Neural cell (in vitro differentiated cells): Measurements from ENCODE around the gene GMPS. TPM values are rescaled to one million over a fixed set of nuclear protein-coding genes. Genes with fewer than 3 reads are reported as not detected.
"Not testable (repeated sequence)": the region's sequence is repeated elsewhere in the genome, so short reads cannot be mapped to it uniquely, and the experiment has no call there.

Experiments
- H2AFZ ChIP-seq: fragments of 200-600, 300-800 bp; sonication (generic), shearing (Covaris generic); 2 replicates; pipeline ENCODE4 v1.6.0; 2014; ENCODE audit warnings: low read depth, mild to moderate bottlenecking, antibody characterized with exemption, low read length, moderate library complexity
- H3F3A ChIP-seq: fragments of 200-600 bp; shearing (Covaris generic); 2 replicates; pipeline ENCODE4 v1.6.1; 2016; ENCODE audit warnings: mild to moderate bottlenecking, moderate library complexity, mixed read lengths, antibody characterized with exemption, low read length; ENCODE audit not compliant: insufficient read depth, poor library complexity, severe bottlenecking
- H3K27ac ChIP-seq: fragments of 200-600, 300-800 bp; sonication (generic), shearing (Covaris generic); 2 replicates; pipeline ENCODE4 v1.5.1; 2014; ENCODE audit warnings: mild to moderate bottlenecking, low read length, moderate library complexity
- H3K27me3 ChIP-seq: fragments of 300-800, 200-600 bp; sonication (generic), shearing (Covaris generic); 2 replicates; pipeline ENCODE4 v1.6.0; 2014; ENCODE audit warnings: mild to moderate bottlenecking, low read depth, low read length, moderate library complexity; ENCODE audit not compliant: insufficient read depth
- H3K36me3 ChIP-seq: fragments of 300-800, 200-600 bp; sonication (generic), shearing (Covaris generic); 2 replicates; pipeline ENCODE4 v1.5.1; 2014; ENCODE audit warnings: mild to moderate bottlenecking, antibody characterized with exemption, low read length, moderate library complexity; ENCODE audit not compliant: insufficient read depth
- H3K4me2 ChIP-seq: fragments of 300-800, 200-600 bp; sonication (generic), shearing (Covaris generic); 2 replicates; pipeline ENCODE4 v1.6.0; 2014; ENCODE audit warnings: mild to moderate bottlenecking, low read length
- H3K4me3 ChIP-seq: fragments of 300-800, 200-600 bp; sonication (generic), shearing (Covaris generic); 2 replicates; pipeline ENCODE4 v1.5.1; 2014; ENCODE audit warnings: mild to moderate bottlenecking, low read length, moderate library complexity
- H3K79me2 ChIP-seq: fragments of 200-600 bp; shearing (Covaris generic); replicated peaks from 2 replicates; pipeline ENCODE4 v1.6.0; 2014; ENCODE audit warnings: mild to moderate bottlenecking, low read length, moderate library complexity; ENCODE audit not compliant: insufficient read depth
- H3K9ac ChIP-seq: fragments of 300-800, 200-600 bp; sonication (generic), shearing (Covaris generic); 2 replicates; pipeline ENCODE4 v1.6.1; 2016; ENCODE audit warnings: mild to moderate bottlenecking, low read length, mixed read lengths
- H3K9me2 ChIP-seq: fragments of 200-600 bp; shearing (Covaris generic); 2 replicates; pipeline ENCODE4 v1.6.1; 2016; ENCODE audit warnings: mild to moderate bottlenecking, low read length, mixed read lengths; ENCODE audit not compliant: insufficient read depth
- H3K9me3 ChIP-seq: fragments of 200-600, 300-800 bp; sonication (generic), shearing (Covaris generic); 2 replicates; pipeline ENCODE4 v1.6.1; 2016; ENCODE audit warnings: mild to moderate bottlenecking, mixed run types, low read length, moderate library complexity, mixed read lengths
- H4K20me1 ChIP-seq: fragments of 200-600 bp; shearing (Covaris generic); 2 replicates; pipeline ENCODE4 v1.6.1; 2016; ENCODE audit warnings: mild to moderate bottlenecking, mixed run types; ENCODE audit not compliant: insufficient read depth
- CTCF ChIP-seq: fragments of 450-650 bp; IDR thresholded peaks from 2 replicates; pipeline ENCODE4 v1.5.1; 2014; ENCODE audit warnings: antibody characterized with exemption, mild to moderate bottlenecking, moderate library complexity; ENCODE audit not compliant: poor library complexity, severe bottlenecking
- EP300 ChIP-seq: fragments of 450-650 bp; conservative IDR thresholded peaks from 2 replicates; pipeline ENCODE4 v1.6.1; 2014; ENCODE audit warnings: antibody characterized with exemption, mild to moderate bottlenecking, moderate library complexity; ENCODE audit not compliant: poor library complexity, severe bottlenecking
- EZH2 ChIP-seq: fragments of 200-600, 300-800 bp; shearing (Covaris generic), sonication (generic); IDR thresholded peaks from 2 replicates; pipeline ENCODE4 v1.6.1; 2014; ENCODE audit warnings: antibody characterized with exemption, low read length, borderline replicate concordance, mild to moderate bottlenecking; ENCODE audit not compliant: insufficient read depth, poor library complexity, severe bottlenecking
- MXI1 ChIP-seq: fragments of 450-650 bp; conservative IDR thresholded peaks from 2 replicates; pipeline ENCODE4 v1.6.1; 2014; ENCODE audit warnings: antibody characterized with exemption, mild to moderate bottlenecking; ENCODE audit not compliant: poor library complexity, severe bottlenecking
- POLR2AphosphoS5 ChIP-seq: IDR thresholded peaks from 2 replicates; pipeline ENCODE4 v1.6.1; 2012
- RAD21 ChIP-seq: fragments of 450-650 bp; conservative IDR thresholded peaks from 2 replicates; pipeline ENCODE4 v1.6.1; 2014; ENCODE audit warnings: antibody characterized with exemption, mild to moderate bottlenecking, moderate library complexity
- REST ChIP-seq: IDR thresholded peaks from 2 replicates; pipeline ENCODE4 v1.6.1; 2012; ENCODE audit warnings: borderline replicate concordance
- SMC3 ChIP-seq: fragments of 450-650 bp; conservative IDR thresholded peaks from 2 replicates; pipeline ENCODE4 v1.6.1; 2014; ENCODE audit warnings: antibody characterized with exemption, mild to moderate bottlenecking, moderate library complexity; ENCODE audit not compliant: poor library complexity
- TAF1 ChIP-seq: IDR thresholded peaks from 2 replicates; pipeline ENCODE4 v1.6.1; 2012; ENCODE audit warnings: low read depth
- polyA plus RNA-seq: library from polyadenylated mRNA; depleted of rRNA; stranded (reverse); fragments of >200 nt; gene quantifications from 2 replicates; pipeline ENCODE4 v1.2.3, GENCODE V29; 2014

Gene GMPS
- polyA plus RNA-seq, 1 donor from 2014 or later = 23.7 TPM

- H3K9me2 ChIP-seq = no peaks in the 10 kb centered on the region
Observed at GRCh38 chr3:155885292-155885691, 14.8 kb downstream of the GMPS start.

GRCh38 chr3:155886348-155886747 is 15.9 kb downstream of the GMPS start:
- H3K27ac ChIP-seq, H3K27me3 ChIP-seq, H3K9me2 ChIP-seq, H3K4me3 ChIP-seq, H3K4me2 ChIP-seq, H3K9ac ChIP-seq, H4K20me1 ChIP-seq, H3K9me3 ChIP-seq, H3F3A ChIP-seq, H2AFZ ChIP-seq, H3K36me3 ChIP-seq: not testable (repeated sequence)
- H3K79me2 ChIP-seq = peaks cover 82% of the 10 kb centered on the region

More at GRCh38 chr3:155885292-155885691, 14.8 kb downstream of the GMPS start:
- H3K36me3 ChIP-seq = no peaks in the 10 kb centered on the region
- peaks cover 83% of the 10 kb centered on the region for H3K79me2 ChIP-seq
- H2AFZ ChIP-seq = no peak overlapping the region
- H3K27me3 ChIP-seq = no peaks in the 10 kb centered on the region
- H4K20me1 ChIP-seq = no peaks in the 10 kb centered on the region
- no peaks in the 10 kb centered on the region for H3F3A ChIP-seq
- no peak overlapping the region for H3K9ac ChIP-seq
- no peak overlapping the region for H3K27ac ChIP-seq
- TF ChIP-seq SMC3 = no peak
- TF ChIP-seq POLR2AphosphoS5 = no peak
- no peak for TF ChIP-seq MXI1
- no peak for TF ChIP-seq TAF1
- TF ChIP-seq REST = no peak
- TF ChIP-seq EZH2 = no peak
- TF ChIP-seq CTCF = no peak
- no peak for TF ChIP-seq RAD21
- TF ChIP-seq EP300 = no peak
- H3K4me2 ChIP-seq = no peak overlapping the region
- H3K9me3 ChIP-seq = no peaks in the 10 kb centered on the region
- H3K4me3 ChIP-seq = no peak overlapping the region

GRCh38 chr3:155886915-155887314 is 16.5 kb downstream of the GMPS start:
- Histone ChIP-seq H3K27me3 (no peaks in the 10 kb centered on the region), H3F3A (no peaks in the 10 kb centered on the region), H3K9me2 (no peaks in the 10 kb centered on the region), H3K4me3 (no peak overlapping the region), H2AFZ (no peak overlapping the region), H4K20me1 (no peaks in the 10 kb centered on the region), H3K4me2 (no peak overlapping the region), H3K36me3 (no peaks in the 10 kb centered on the region), H3K9ac (no peak overlapping the region), H3K79me2 (peaks cover 80% of the 10 kb centered on the region), H3K9me3 (no peaks in the 10 kb centered on the region), H3K27ac (no peak overlapping the region)
- TF ChIP-seq SMC3 = no peak
- no peak for TF ChIP-seq POLR2AphosphoS5
- no peak for TF ChIP-seq RAD21
- TF ChIP-seq MXI1 = no peak
- TF ChIP-seq TAF1 = no peak
- no peak for TF ChIP-seq CTCF
- TF ChIP-seq EP300 = no peak
